H1 (cell line): ENCODE measurements around the gene MNX1. TPM values are rescaled to one million over a fixed set of nuclear protein-coding genes. Genes with fewer than 3 reads are reported as not detected.

ENCODE experiments used
- BACH1 ChIP-seq: IDR thresholded peaks from 2 replicates; pipeline ENCODE4 v1.6.1; 2012; ENCODE audit warnings: low read length, improper control_type of control experiment
- EZH2 ChIP-seq: fragments of 200-600 bp; sonication (generic); IDR thresholded peaks from 2 replicates; pipeline ENCODE4 v1.7.1; 2012; ENCODE audit warnings: low read depth, mild to moderate bottlenecking, moderate library complexity, low read length, inconsistent platforms; ENCODE audit not compliant: severe bottlenecking
- JUND ChIP-seq: IDR thresholded peaks from 2 replicates; pipeline ENCODE4 v1.6.1; 2011; ENCODE audit warnings: mild to moderate bottlenecking, improper control_type of control experiment, low read length
- KDM4A ChIP-seq: IDR thresholded peaks from one replicate; pipeline ENCODE4 v1.7.1; 2012; ENCODE audit warnings: low read depth, mild to moderate bottlenecking, moderate library complexity, low read length, inconsistent platforms; ENCODE audit not compliant: severe bottlenecking
- MAX ChIP-seq: IDR thresholded peaks from 2 replicates; pipeline ENCODE4 v1.6.1; 2012; ENCODE audit warnings: inconsistent platforms
- SUZ12 ChIP-seq: fragments of 200-600 bp; sonication (generic); IDR thresholded peaks from 2 replicates; pipeline ENCODE4 v1.6.1; 2012; ENCODE audit warnings: mild to moderate bottlenecking, inconsistent platforms, low read length, moderate library complexity, mixed read lengths
- polyA plus RNA-seq, 7 experiments: library from polyadenylated mRNA; depleted of rRNA in 3 of 7; stranded (reverse) in 5 of 7; unstranded in 2 of 7; fragments of >200 nt in 5 of 7; fragments of 200-250 nt in 2 of 7; gene quantifications; 1 replicate in 5 of 7; 2 replicates in 1 of 7; 4 replicates in 1 of 7; pipeline versions ENCODE4 v1.2.1 to v1.2.3, GENCODE V29; 2011 to 2013; ENCODE audit warnings: missing spikeins in 2 of 7, mixed read lengths in 2 of 7
- total RNA-seq: library from RNA; stranded (reverse); fragmentation: NEBNext Ultra II Directional; extraction: Animal tissue kit (Norgen Biotek cat#: 25700); gene quantifications from 2 replicates; pipeline ENCODE4 v1.2.1, GENCODE V29; 2021

The MNX1 gene
- total and polyA plus RNA-seq, 2 of the 8 experiments (the other 6 are each of a cell fraction or from before 2014, with no cell fraction given) = 0.39 TPM; not detected in 1

DNA sequence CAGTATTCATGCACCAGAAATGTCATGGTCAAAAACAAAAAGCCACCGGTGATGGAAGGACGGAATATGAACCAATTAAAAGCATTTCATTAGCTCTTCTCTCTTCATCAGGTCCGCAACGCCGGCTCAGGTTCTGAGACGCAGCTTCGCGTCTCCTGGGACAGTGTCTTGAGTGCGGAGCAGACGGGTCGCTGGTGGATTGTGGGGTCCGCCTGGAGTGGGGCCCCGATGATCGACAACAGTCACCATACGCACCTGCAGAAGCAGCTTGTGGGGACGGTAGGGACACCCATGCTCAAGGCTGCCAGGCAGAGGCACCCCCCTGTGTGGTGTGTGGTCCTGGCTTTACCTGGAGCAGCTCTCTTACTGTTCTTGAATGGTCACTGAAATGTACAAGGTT is 47.6 kb downstream of the MNX1 start (continued):
- no peak for TF ChIP-seq KDM4A
- no peak for TF ChIP-seq MAX
- no peak for TF ChIP-seq BACH1
- TF ChIP-seq SUZ12 = no peak
- TF ChIP-seq EZH2 = no peak
- TF ChIP-seq JUND = no peak
